H1 (cell line): ENCODE measurements around the gene PTK6. TPM values are rescaled to one million over a fixed set of nuclear protein-coding genes. Genes with fewer than 3 reads are reported as not detected.

ENCODE experiments used
- CTCF ChIA-PET: fragments of 300-600 bp; sonication (Branson Sonifier 250); formaldehyde crosslinking; loops from one replicate; lab custom pipeline; 2021; ENCODE audit not compliant: partially characterized antibody; lab: Charles Lee
- POLR2A ChIA-PET: fragments of 300-600 bp; sonication (Branson Sonifier 250); formaldehyde crosslinking; loops from one replicate; lab custom pipeline; 2021; ENCODE audit warnings: inconsistent platforms; ENCODE audit not compliant: partially characterized antibody; lab: Charles Lee
- DNase-seq, 2 experiments: peaks; one replicate each; pipeline versions ENCODE4 v3.0.0 to v3.0.0-alpha.2; 2010 to 2022; ENCODE audit warnings: low spot score in 2 of 2, low read depth in 1 of 2, mixed read lengths in 1 of 2
- FAIRE-seq: peaks from 2 replicates; lab custom pipeline; 2011; peaks lifted over from hg19 to GRCh38; lab: Jason Lieb, UNC
- H2AFZ ChIP-seq: 2 replicates; pipeline ENCODE4 v1.8.1; 2012; ENCODE audit warnings: low read length, inconsistent platforms
- H2AK5ac ChIP-seq: 2 replicates; pipeline ENCODE4 v1.6.1; 2013; ENCODE audit warnings: low read depth, low read length
- H2BK120ac ChIP-seq: replicated peaks from 2 replicates; pipeline ENCODE3; 2013; ENCODE audit warnings: low read depth, low read length, inconsistent platforms
- H2BK12ac ChIP-seq: 2 replicates; pipeline ENCODE4 v1.6.1; 2013; ENCODE audit warnings: low read depth, low read length
- H2BK15ac ChIP-seq: 2 replicates; pipeline ENCODE4 v1.6.1; 2013; ENCODE audit warnings: low read length
- H2BK20ac ChIP-seq: 2 replicates; pipeline ENCODE4 v1.6.1; 2013; ENCODE audit warnings: low read length
- H2BK5ac ChIP-seq: 2 replicates; pipeline ENCODE4 v1.6.1; 2013; ENCODE audit warnings: low read depth, low read length
- H3K14ac ChIP-seq: 2 replicates; pipeline ENCODE4 v1.6.1; 2013; ENCODE audit warnings: inconsistent platforms; ENCODE audit not compliant: insufficient read length
- H3K18ac ChIP-seq: 2 replicates; pipeline ENCODE4 v1.6.1; 2013; ENCODE audit warnings: low read length; ENCODE audit errors: extremely low read depth
- H3K23ac ChIP-seq: 2 replicates; pipeline ENCODE4 v1.6.1; 2013; ENCODE audit warnings: inconsistent platforms; ENCODE audit not compliant: insufficient read length
- H3K23me2 ChIP-seq: 2 replicates; pipeline ENCODE4 v1.6.1; 2013; ENCODE audit warnings: low read depth, low read length
- H3K27ac ChIP-seq: 2 replicates; pipeline ENCODE4 v1.6.1; 2011; ENCODE audit warnings: low read depth, low read length, inconsistent platforms
- H3K27me3 ChIP-seq, 4 experiments: replicated peaks in 1 of 4; 1 replicate in 1 of 4; 2 replicates in 3 of 4; pipeline versions ENCODE4 v1.6.1 to v1.8.1; 2011 to 2013; ENCODE audit warnings: low read length in 3 of 4, mild to moderate bottlenecking in 3 of 4, inconsistent platforms in 2 of 4, mixed read lengths in 2 of 4, moderate library complexity in 1 of 4; ENCODE audit not compliant: control insufficient read depth in 3 of 4, insufficient read depth in 3 of 4; ENCODE audit errors: extremely low read depth in 1 of 4
- H3K36me3 ChIP-seq, 4 experiments: 2 replicates each; pipeline versions ENCODE4 v1.6.1 to v1.8.1; 2011 to 2013; ENCODE audit warnings: mild to moderate bottlenecking in 4 of 4, low read length in 3 of 4, moderate library complexity in 2 of 4, control low read depth in 1 of 4, inconsistent platforms in 1 of 4; ENCODE audit not compliant: insufficient read depth in 4 of 4, control insufficient read depth in 2 of 4
- H3K4ac ChIP-seq: replicated peaks from 2 replicates; pipeline ENCODE3; 2013; ENCODE audit warnings: low read length, low read depth, mixed read lengths, inconsistent platforms; ENCODE audit not compliant: insufficient read length
- H3K4me1 ChIP-seq, 4 experiments: replicated peaks in 1 of 4; 1 replicate in 1 of 4; 2 replicates in 3 of 4; pipeline versions ENCODE4 v1.6.1 to v1.8.1; 2011 to 2013; ENCODE audit warnings: low read length in 3 of 4, inconsistent platforms in 2 of 4, mixed read lengths in 1 of 4; ENCODE audit not compliant: insufficient read depth in 4 of 4, control insufficient read depth in 3 of 4
- H3K4me2 ChIP-seq, 2 experiments: 2 replicates each; pipeline versions ENCODE4 v1.6.1 to v1.8.1; 2011 to 2013; ENCODE audit warnings: low read depth in 2 of 2, low read length in 2 of 2, control low read depth in 1 of 2, inconsistent platforms in 1 of 2, mild to moderate bottlenecking in 1 of 2; ENCODE audit not compliant: insufficient read depth in 1 of 2
- H3K4me3 ChIP-seq, 4 experiments: fragments of 200-600, 300-600 bp in 1 of 4; sonication (generic), shearing (Covaris generic), sonication (Bioruptor Twin) in 1 of 4; 2 replicates each; pipeline versions ENCODE4 v1.5.1 to v1.8.1; 2011 to 2016; ENCODE audit warnings: low read length in 4 of 4, low read depth in 3 of 4, control low read depth in 2 of 4, inconsistent platforms in 2 of 4, mild to moderate bottlenecking in 2 of 4, mixed read lengths in 1 of 4, moderate library complexity in 1 of 4; ENCODE audit not compliant: insufficient read depth in 2 of 4; ENCODE audit errors: extremely low read depth in 1 of 4
- H3K56ac ChIP-seq: replicated peaks from 2 replicates; pipeline ENCODE3; 2013; ENCODE audit warnings: low read depth, mild to moderate bottlenecking, mixed read lengths, low read length, inconsistent platforms; ENCODE audit not compliant: insufficient read length
- H3K79me1 ChIP-seq: 2 replicates; pipeline ENCODE4 v1.6.1; 2013; ENCODE audit warnings: low read depth, low read length, control low read depth
- H3K79me2 ChIP-seq, 2 experiments: 2 replicates each; pipeline versions ENCODE4 v1.6.1 to v1.8.1; 2012 to 2013; ENCODE audit warnings: low read length in 2 of 2, mild to moderate bottlenecking in 2 of 2, inconsistent platforms in 1 of 2; ENCODE audit not compliant: insufficient read depth in 2 of 2, control insufficient read depth in 1 of 2
- H3K9ac ChIP-seq, 4 experiments: replicated peaks in 1 of 4; 1 replicate in 1 of 4; 2 replicates in 3 of 4; pipeline versions ENCODE4 v1.6.1 to v1.8.1; 2011 to 2013; ENCODE audit warnings: low read depth in 3 of 4, low read length in 3 of 4, control low read depth in 2 of 4, mild to moderate bottlenecking in 2 of 4, moderate library complexity in 2 of 4, inconsistent platforms in 1 of 4; ENCODE audit errors: extremely low read depth in 1 of 4
- H3K9me3 ChIP-seq, 2 experiments: 2 replicates each; pipeline versions ENCODE4 v1.6.1 to v1.8.1; 2012 to 2013; ENCODE audit warnings: mild to moderate bottlenecking in 2 of 2, moderate library complexity in 2 of 2, control low read depth in 1 of 2, inconsistent platforms in 1 of 2, low read depth in 1 of 2, low read length in 1 of 2, mixed read lengths in 1 of 2; ENCODE audit not compliant: insufficient read depth in 2 of 2
- H4K20me1 ChIP-seq, 2 experiments: replicated peaks in 1 of 2; 2 replicates each; pipeline versions ENCODE3 to v1.8.1; 2011 to 2013; ENCODE audit warnings: inconsistent platforms in 2 of 2, low read length in 2 of 2, mild to moderate bottlenecking in 1 of 2; ENCODE audit not compliant: insufficient read depth in 2 of 2, control insufficient read depth in 1 of 2
- H4K5ac ChIP-seq: 2 replicates; pipeline ENCODE4 v1.6.1; 2013; ENCODE audit warnings: low read length, low read depth, mixed read lengths, inconsistent platforms; ENCODE audit not compliant: insufficient read length
- H4K8ac ChIP-seq: 2 replicates; pipeline ENCODE4 v1.8.0; 2013; ENCODE audit warnings: mild to moderate bottlenecking, moderate library complexity, low read length, inconsistent platforms; ENCODE audit not compliant: insufficient read depth; ENCODE audit errors: extremely low read depth
- H4K91ac ChIP-seq: replicated peaks from 2 replicates; pipeline ENCODE3; 2013; ENCODE audit warnings: low read length, mixed read lengths, inconsistent platforms; ENCODE audit not compliant: insufficient read length
- GTF2F1 ChIP-seq: IDR thresholded peaks from 2 replicates; pipeline ENCODE4 v1.6.1; 2012; ENCODE audit warnings: low read depth, low read length, improper control_type of control experiment, borderline replicate concordance
- POLR2A ChIP-seq, 2 experiments: IDR thresholded peaks; 1 replicate in 1 of 2; 2 replicates in 1 of 2; pipeline ENCODE4 v1.6.1; 2011; ENCODE audit warnings: low read depth in 2 of 2, low read length in 2 of 2, mild to moderate bottlenecking in 2 of 2; ENCODE audit errors: control extremely low read depth in 1 of 2
- POLR2AphosphoS5 ChIP-seq: IDR thresholded peaks from 2 replicates; pipeline ENCODE4 v1.6.1; 2011; ENCODE audit warnings: low read depth, low read length
- WGBS, 2 experiments: shearing (Covaris generic) in 1 of 2; methylation state at CpG; one replicate each; pipeline versions ENCODE4 v1.1.6 to v1.1.7; 2013 to 2015; ENCODE audit warnings: low lambda C conversion rate in 2 of 2, mixed read lengths in 2 of 2, inconsistent platforms in 1 of 2, low coverage in 1 of 2, missing lambda C conversion rate in 1 of 2; ENCODE audit not compliant: insufficient replicate concordance in 2 of 2, insufficient coverage in 1 of 2, insufficient read length in 1 of 2; ENCODE audit errors: extremely low coverage in 1 of 2, missing lambda C conversion rate in 1 of 2; 5-methylcytosine and 5-hydroxymethylcytosine counted together
- polyA plus RNA-seq, 7 experiments: library from polyadenylated mRNA; depleted of rRNA in 3 of 7; stranded (reverse) in 5 of 7; unstranded in 2 of 7; fragments of >200 nt in 5 of 7; fragments of 200-250 nt in 2 of 7; gene quantifications; 1 replicate in 5 of 7; 2 replicates in 1 of 7; 4 replicates in 1 of 7; pipeline versions ENCODE4 v1.2.1 to v1.2.3, GENCODE V29; 2011 to 2013; ENCODE audit warnings: missing spikeins in 2 of 7, mixed read lengths in 2 of 7
- total RNA-seq: library from RNA; stranded (reverse); fragmentation: NEBNext Ultra II Directional; extraction: Animal tissue kit (Norgen Biotek cat#: 25700); gene quantifications from 2 replicates; pipeline ENCODE4 v1.2.1, GENCODE V29; 2021

Gene PTK6
- total and polyA plus RNA-seq, 2 of the 8 experiments (the other 6 are each of a cell fraction or from before 2014, with no cell fraction given) = 0.12 to 0.19 TPM

- H3K27ac ChIP-seq = no peak overlapping the region
- H3K4me2 ChIP-seq = no peak overlapping the region
- H3K4ac ChIP-seq = no peak overlapping the region
- ChIA-PET CTCF (interaction anchor here (0.9 to 4.2 kb wide), 7 partner anchors 9 to 457 kb away, joined by 3 to 28 read pairs (median 4); partner anchors contain the start of genes PRPF6 and PTK6), POLR2A (interaction anchor here (0.8 to 4.6 kb wide), 11 partner anchors 9 to 342 kb away, joined by 3 to 59 read pairs (median 5); partner anchors contain the start of genes GMEB2, PTK6 and TPD52L2)
- no peak overlapping the region for H2BK15ac ChIP-seq
- peaks cover 7% of the 10 kb centered on the region; the same call in 1 of the 2 replicates for H3K79me1 ChIP-seq
- peaks cover 17% of the 10 kb centered on the region; the same call in 1 of the 2 replicates for H3K23me2 ChIP-seq
- no peaks in the 10 kb centered on the region for H3K9me3 ChIP-seq
- no peak overlapping the region for H4K8ac ChIP-seq
- no peak overlapping the region for H2BK20ac ChIP-seq
- no peak overlapping the region for H2AFZ ChIP-seq
- H2BK12ac ChIP-seq = no peak overlapping the region
- DNase-seq (no peak), FAIRE-seq (no peak)
- 91% methylated on average over 11 of the region's 11 CpGs; no CpG with 5 or more reads in 1 of the 2 experiments for WGBS, 2 experiments
- peaks cover 3 to 18% of the 10 kb centered on the region in 2 experiments for H4K20me1 ChIP-seq
- peaks cover 0 to 21% (median 10%) of the 10 kb centered on the region in 4 experiments; a peak in 5 of 7 replicates for H3K4me1 ChIP-seq
- peaks cover 0 to 4% of the 10 kb centered on the region in 2 experiments; a peak in 1 of 4 replicates for H3K79me2 ChIP-seq
- peaks cover 0 to 6% (median 0%) of the 10 kb centered on the region in 4 experiments; a peak in 2 of 7 replicates for H3K27me3 ChIP-seq
- H4K5ac ChIP-seq = no peak overlapping the region
- no peak overlapping the region for H3K14ac ChIP-seq
- no peak overlapping the region for H3K4me3 ChIP-seq
- no peak overlapping the region for H2BK5ac ChIP-seq
- H3K36me3 ChIP-seq = peaks cover 0 to 14% (median 0%) of the 10 kb centered on the region in 4 experiments; a peak in 2 of 8 replicates
- no peak overlapping the region; a peak in 1 of 7 replicates for H3K9ac ChIP-seq
- no peak overlapping the region for H2BK120ac ChIP-seq
- H3K23ac ChIP-seq = no peak overlapping the region
- H3K18ac ChIP-seq = no peak overlapping the region
- no peak overlapping the region for H4K91ac ChIP-seq
- no peak overlapping the region for H2AK5ac ChIP-seq
- TF ChIP-seq POLR2AphosphoS5 (peak; percentile 57), GTF2F1 (no peak), POLR2A (IDR thresholded peaks at IDR 0.05; ENCODE audit: control extremely low read depth in 1 of 2, low read depth in 2 of 2, low read length in 2 of 2) (peak; percentile 15 to 40; a peak in 2 of 3 replicates)
- no peak overlapping the region for H3K56ac ChIP-seq
Measured at GRCh38 chr20:63522981-63523611, 14.1 kb downstream of the PTK6 start.
